DOHH2 (cell line): ENCODE results near the gene CRMP1.

Experiments used
- EZH2phosphoT487 ChIP-seq: fragments of 200-600 bp; sonication (generic); IDR thresholded peaks from 2 replicates; pipeline ENCODE4 v1.6.1; 2017; ENCODE audit warnings: borderline replicate concordance, mild to moderate bottlenecking, antibody characterized with exemption, low read length, moderate library complexity, mixed read lengths
- TF ChIP-seq, protein P1 (sequence below): fragments of 200-600 bp; sonication (generic); IDR thresholded peaks from one replicate; pipeline ENCODE4 v1.5.1; 2014; ENCODE audit warnings: antibody characterized with exemption, mild to moderate bottlenecking, low read depth, low read length; ENCODE audit not compliant: poor library complexity, severe bottlenecking

DNA sequence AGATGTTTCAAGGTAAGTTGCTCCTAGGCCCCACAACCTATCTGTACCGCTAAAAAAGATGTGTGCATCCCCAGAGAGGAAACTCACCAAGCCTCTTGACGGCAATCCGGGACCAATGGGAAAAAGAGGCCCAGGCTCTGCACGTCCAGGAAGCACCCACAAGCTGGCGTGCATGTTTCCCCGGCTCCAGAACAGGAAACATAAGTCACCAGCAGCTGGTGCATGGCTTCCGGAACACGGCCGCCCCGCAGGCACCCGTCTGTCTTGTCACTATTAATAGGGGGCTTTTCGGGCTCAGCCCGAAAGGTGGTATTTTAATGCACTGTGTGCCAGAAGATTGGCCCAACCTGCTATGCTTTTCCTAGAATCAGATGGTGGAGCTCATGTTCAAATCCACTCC lies 22.2 kb downstream of the CRMP1 start:
- TF ChIP-seq, protein P1, sequence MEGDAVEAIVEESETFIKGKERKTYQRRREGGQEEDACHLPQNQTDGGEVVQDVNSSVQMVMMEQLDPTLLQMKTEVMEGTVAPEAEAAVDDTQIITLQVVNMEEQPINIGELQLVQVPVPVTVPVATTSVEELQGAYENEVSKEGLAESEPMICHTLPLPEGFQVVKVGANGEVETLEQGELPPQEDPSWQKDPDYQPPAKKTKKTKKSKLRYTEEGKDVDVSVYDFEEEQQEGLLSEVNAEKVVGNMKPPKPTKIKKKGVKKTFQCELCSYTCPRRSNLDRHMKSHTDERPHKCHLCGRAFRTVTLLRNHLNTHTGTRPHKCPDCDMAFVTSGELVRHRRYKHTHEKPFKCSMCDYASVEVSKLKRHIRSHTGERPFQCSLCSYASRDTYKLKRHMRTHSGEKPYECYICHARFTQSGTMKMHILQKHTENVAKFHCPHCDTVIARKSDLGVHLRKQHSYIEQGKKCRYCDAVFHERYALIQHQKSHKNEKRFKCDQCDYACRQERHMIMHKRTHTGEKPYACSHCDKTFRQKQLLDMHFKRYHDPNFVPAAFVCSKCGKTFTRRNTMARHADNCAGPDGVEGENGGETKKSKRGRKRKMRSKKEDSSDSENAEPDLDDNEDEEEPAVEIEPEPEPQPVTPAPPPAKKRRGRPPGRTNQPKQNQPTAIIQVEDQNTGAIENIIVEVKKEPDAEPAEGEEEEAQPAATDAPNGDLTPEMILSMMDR, result no peak
- no peak for TF ChIP-seq EZH2phosphoT487
